Panc1 (cell line): ENCODE results near the gene SETD5. TPM values are rescaled to one million over a fixed set of nuclear protein-coding genes. Genes with fewer than 3 reads are reported as not detected.

Experiments
- ATAC-seq: fragments of 200-7000 bp; cut with Tn5 transposase; 2 replicates; pipeline ENCODE4 v1.9.1; 2020; ENCODE audit warnings: mild to moderate bottlenecking, moderate library complexity
- BruUV-seq: library from RNA; stranded (reverse); fragments of 400-500 nt; replicated peaks from 2 replicates; lab custom pipeline; 2021; lab: Mats Ljungman, UMichigan
- CTCF ChIA-PET: fragments of 300-600 bp; sonication (Branson Sonifier 250); formaldehyde crosslinking; loops from one replicate; lab custom pipeline; 2022; ENCODE audit warnings: antibody characterized with exemption; lab: Charles Lee
- POLR2A ChIA-PET: fragments of 300-600 bp; sonication (Branson Sonifier 250); formaldehyde crosslinking; loops from one replicate; lab custom pipeline; 2022; ENCODE audit warnings: antibody characterized with exemption; lab: Charles Lee
- DNase-seq: peaks from one replicate; pipeline ENCODE4 v3.0.0-alpha.2; 2010; ENCODE audit warnings: low read depth, low spot score
- H3K27ac ChIP-seq: 2 replicates; pipeline ENCODE4 v1.5.1; 2011; ENCODE audit warnings: mild to moderate bottlenecking, low read length, inconsistent platforms
- H3K27me3 ChIP-seq: fragments of 200-500 bp; sonication (Bioruptor generic); 2 replicates; pipeline ENCODE4 v1.6.0; 2014; ENCODE audit warnings: low read length, inconsistent platforms; ENCODE audit not compliant: control insufficient read depth, insufficient read depth
- H3K36me3 ChIP-seq: fragments of 200-500 bp; sonication (Bioruptor generic); 2 replicates; pipeline ENCODE4 v1.5.1; 2014; ENCODE audit warnings: inconsistent platforms, mild to moderate bottlenecking, low read length, moderate library complexity; ENCODE audit not compliant: control insufficient read depth, insufficient read depth
- H3K4me1 ChIP-seq: 2 replicates; pipeline ENCODE4 v1.5.1; 2011; ENCODE audit warnings: inconsistent platforms, mild to moderate bottlenecking, low read length, moderate library complexity; ENCODE audit not compliant: control insufficient read depth, insufficient read depth
- H3K4me3 ChIP-seq, 2 experiments: 2 replicates each; pipeline ENCODE4 v1.5.1; 2011 to 2012; ENCODE audit warnings: low read depth in 2 of 2, low read length in 2 of 2, mild to moderate bottlenecking in 2 of 2, inconsistent platforms in 1 of 2, moderate library complexity in 1 of 2
- H3K9me3 ChIP-seq: fragments of 200-500 bp; sonication (Bioruptor generic); 2 replicates; pipeline ENCODE4 v1.5.1; 2014; ENCODE audit warnings: low read depth, mild to moderate bottlenecking, inconsistent platforms, low read length, moderate library complexity; ENCODE audit not compliant: control insufficient read depth, insufficient read depth
- CTCF ChIP-seq: fragments of 450-650 bp; IDR thresholded peaks from 2 replicates; pipeline ENCODE4 v1.5.1; 2017; ENCODE audit warnings: mild to moderate bottlenecking
- POLR2AphosphoS5 ChIP-seq: IDR thresholded peaks from 2 replicates; pipeline ENCODE4 v1.6.1; 2012; ENCODE audit warnings: mild to moderate bottlenecking, low read depth, low read length, moderate library complexity
- SIN3A ChIP-seq: IDR thresholded peaks from 2 replicates; pipeline ENCODE4 v1.6.1; 2012; ENCODE audit warnings: low read depth, mild to moderate bottlenecking, low read length, moderate library complexity, borderline replicate concordance; ENCODE audit not compliant: insufficient read depth
- TCF7L2 ChIP-seq: IDR thresholded peaks from 2 replicates; pipeline ENCODE4 v1.6.1; 2011; ENCODE audit warnings: mild to moderate bottlenecking, low read depth, low read length, inconsistent platforms
- in situ Hi-C: cut with HindIII; loops from 2 replicates; pipeline ENCODE4 v1.10.0; 2016; ENCODE audit warnings: low sequenced_read_pairs, low pct_unique_long_range_greater_than_20kb
- intact Hi-C: fragments of 100-400 bp; cut with micrococcal nuclease; formaldehyde crosslinking; loops from one replicate; pipeline ENCODE4 v1.10.0; 2022; ENCODE audit not compliant: unreplicated experiment
- total RNA-seq: library from RNA; stranded (reverse); gene quantifications from one replicate; pipeline ENCODE4 v1.2.1, GENCODE V29; 2021; ENCODE audit not compliant: unreplicated experiment
- TF ChIP-seq, protein P1 (sequence below), 2 experiments: IDR thresholded peaks; 2 replicates each; pipeline ENCODE4 v1.6.1; 2011 to 2012; ENCODE audit warnings: low read depth in 2 of 2, control low read depth in 1 of 2, low read length in 1 of 2, mild to moderate bottlenecking in 1 of 2, moderate library complexity in 1 of 2; ENCODE audit not compliant: insufficient read depth in 1 of 2

SETD5 gene
- total RNA-seq, 1 experiment from 2014 or later, result 69.4 TPM

- BruUV-seq, result no TSS peak
- Histone ChIP-seq H3K27me3 (no peaks in the 10 kb centered on the region), H3K27ac (no peak overlapping the region), H3K4me1 (peaks cover 8% of the 10 kb centered on the region), H3K4me3 (no peak overlapping the region), H3K36me3 (no peaks in the 10 kb centered on the region), H3K9me3 (no peaks in the 10 kb centered on the region)
- no peak for ATAC-seq
- DNase-seq, result no peak
- ChIA-PET POLR2A (no interaction called here), CTCF (no interaction called here)
- TF ChIP-seq, protein P1, sequence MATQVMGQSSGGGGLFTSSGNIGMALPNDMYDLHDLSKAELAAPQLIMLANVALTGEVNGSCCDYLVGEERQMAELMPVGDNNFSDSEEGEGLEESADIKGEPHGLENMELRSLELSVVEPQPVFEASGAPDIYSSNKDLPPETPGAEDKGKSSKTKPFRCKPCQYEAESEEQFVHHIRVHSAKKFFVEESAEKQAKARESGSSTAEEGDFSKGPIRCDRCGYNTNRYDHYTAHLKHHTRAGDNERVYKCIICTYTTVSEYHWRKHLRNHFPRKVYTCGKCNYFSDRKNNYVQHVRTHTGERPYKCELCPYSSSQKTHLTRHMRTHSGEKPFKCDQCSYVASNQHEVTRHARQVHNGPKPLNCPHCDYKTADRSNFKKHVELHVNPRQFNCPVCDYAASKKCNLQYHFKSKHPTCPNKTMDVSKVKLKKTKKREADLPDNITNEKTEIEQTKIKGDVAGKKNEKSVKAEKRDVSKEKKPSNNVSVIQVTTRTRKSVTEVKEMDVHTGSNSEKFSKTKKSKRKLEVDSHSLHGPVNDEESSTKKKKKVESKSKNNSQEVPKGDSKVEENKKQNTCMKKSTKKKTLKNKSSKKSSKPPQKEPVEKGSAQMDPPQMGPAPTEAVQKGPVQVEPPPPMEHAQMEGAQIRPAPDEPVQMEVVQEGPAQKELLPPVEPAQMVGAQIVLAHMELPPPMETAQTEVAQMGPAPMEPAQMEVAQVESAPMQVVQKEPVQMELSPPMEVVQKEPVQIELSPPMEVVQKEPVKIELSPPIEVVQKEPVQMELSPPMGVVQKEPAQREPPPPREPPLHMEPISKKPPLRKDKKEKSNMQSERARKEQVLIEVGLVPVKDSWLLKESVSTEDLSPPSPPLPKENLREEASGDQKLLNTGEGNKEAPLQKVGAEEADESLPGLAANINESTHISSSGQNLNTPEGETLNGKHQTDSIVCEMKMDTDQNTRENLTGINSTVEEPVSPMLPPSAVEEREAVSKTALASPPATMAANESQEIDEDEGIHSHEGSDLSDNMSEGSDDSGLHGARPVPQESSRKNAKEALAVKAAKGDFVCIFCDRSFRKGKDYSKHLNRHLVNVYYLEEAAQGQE (IDR thresholded peaks at IDR 0.05; ENCODE audit: insufficient read depth in 1 of 2, low read depth in 2 of 2, low read length in 1 of 2), result no peak
- TF ChIP-seq SIN3A (no peak), CTCF (no peak), TCF7L2 (no peak), POLR2AphosphoS5 (no peak)
- intact Hi-C loops (no loop called here), in situ Hi-C loops (no loop called here)
Measured at GRCh38 chr3:9412293-9412692, 14.9 kb downstream of the SETD5 start.

GRCh38 chr3:9414826-9415225 is 17.4 kb downstream of the SETD5 start:
- Histone ChIP-seq H3K36me3 (no peaks in the 10 kb centered on the region), H3K4me3 (no peak overlapping the region), H3K4me1 (peaks cover 11% of the 10 kb centered on the region), H3K27ac (no peak overlapping the region), H3K9me3 (no peaks in the 10 kb centered on the region), H3K27me3 (no peaks in the 10 kb centered on the region)
- intact Hi-C loops, result no loop called here
- in situ Hi-C loops, result no loop called here
- BruUV-seq, result no TSS peak
- POLR2A ChIA-PET, result no interaction called here
- TF ChIP-seq SIN3A (no peak), POLR2AphosphoS5 (no peak), CTCF (no peak), TCF7L2 (no peak)
- TF ChIP-seq, protein P1 (IDR thresholded peaks at IDR 0.05; ENCODE audit: insufficient read depth in 1 of 2, low read depth in 2 of 2, low read length in 1 of 2), result no peak
- CTCF ChIA-PET, result no interaction called here
- ATAC-seq (no peak), DNase-seq (no peak)
